ENCODE measurements around the gene PHACTR4. TPM values are rescaled to one million over a fixed set of nuclear protein-coding genes. Genes with fewer than 3 reads are reported as not detected.
"Not testable (repeated sequence)": the region's sequence is repeated elsewhere in the genome, so short reads cannot be mapped to it uniquely, and the experiment has no call there.

PHACTR4 gene
- total RNA-seq, 1 experiment from 2014 or later = 7.5 TPM

GRCh38 chr1:28520796-28521195 lies 151.3 kb downstream of the PHACTR4 start:
- DNase-seq (ENCODE audit: low spot score) = not testable (repeated sequence)

- no peak for DNase-seq (ENCODE audit: low spot score)
Observed at GRCh38 chr1:28521502-28522164, 152.1 kb downstream of the PHACTR4 start.

- not testable (repeated sequence) for DNase-seq (ENCODE audit: low spot score)
Observed at GRCh38 chr1:28522537-28522936, 153.0 kb downstream of the PHACTR4 start.

GRCh38 chr1:28525002-28525642 lies 155.6 kb downstream of the PHACTR4 start:
- not testable (repeated sequence) for DNase-seq (ENCODE audit: low spot score)

GRCh38 chr1:28526886-28527285 lies 157.3 kb downstream of the PHACTR4 start:
- DNase-seq (ENCODE audit: low spot score) = peak; percentile 87

- DNase-seq (ENCODE audit: low spot score) = no peak
Observed at GRCh38 chr1:28530456-28530855, 160.9 kb downstream of the PHACTR4 start.

GRCh38 chr1:28534671-28535070 lies 165.1 kb downstream of the PHACTR4 start:
- DNase-seq (ENCODE audit: low spot score) = no peak

GRCh38 chr1:28535180-28535579 lies 165.6 kb downstream of the PHACTR4 start:
- DNase-seq (ENCODE audit: low spot score) = no peak

GRCh38 chr1:28537457-28538199 lies 168.1 kb downstream of the PHACTR4 start:
- no peak for DNase-seq (ENCODE audit: low spot score)

GRCh38 chr1:28538286-28538685 lies 168.7 kb downstream of the PHACTR4 start:
- DNase-seq (ENCODE audit: low spot score) = no peak

- DNase-seq (ENCODE audit: low spot score) = no peak
Observed at GRCh38 chr1:28540651-28541050, 171.1 kb downstream of the PHACTR4 start.

- not testable (repeated sequence) for DNase-seq (ENCODE audit: low spot score)
Observed at GRCh38 chr1:28541414-28542015, 172.0 kb downstream of the PHACTR4 start.

GRCh38 chr1:28545246-28545628 lies 175.7 kb downstream of the PHACTR4 start:
- DNase-seq (ENCODE audit: low spot score) = no peak

- DNase-seq (ENCODE audit: low spot score) = no peak
Observed at GRCh38 chr1:28548318-28548717, 178.8 kb downstream of the PHACTR4 start.

Small RNAs within 50 kb of the gene (small RNA-seq; reads per million reads assigned to genes)
- gene RF00019 = not detected
- not detected for gene RNU6ATAC27P
- not detected for gene SNORA73A
- gene SNORA73B = 48.5 reads per million, percentile 95 among the genes with 10 or more reads in this experiment

Other genes starting within 250 kb of the PHACTR4 start
- 0.52 and 0.56 TPM in 2 replicates for gene PTAFR, start 193.1 kb upstream of the PHACTR4 start, total RNA-seq (2014; rRNA removed; shearing (Covaris generic))
- 29.3 and 31.7 TPM in 2 replicates for gene DNAJC8, start 136.7 kb upstream of the PHACTR4 start, total RNA-seq (2014; rRNA removed; shearing (Covaris generic))
- 542 and 583 TPM in 2 replicates for gene ATP5IF1, start 133.6 kb upstream of the PHACTR4 start, total RNA-seq (2014; rRNA removed; shearing (Covaris generic))
- 15.1 and 19.3 TPM in 2 replicates for gene SESN2, start 110.2 kb upstream of the PHACTR4 start, total RNA-seq (2014; rRNA removed; shearing (Covaris generic))
- gene MED18, start 40.7 kb upstream of the PHACTR4 start, total RNA-seq (2014; rRNA removed; shearing (Covaris generic)) = 9.6 TPM in 2 replicates
- 131 and 136 TPM in 2 replicates for gene RCC1, start 136.3 kb downstream of the PHACTR4 start, total RNA-seq (2014; rRNA removed; shearing (Covaris generic))
- gene TRNAU1AP, start 183.3 kb downstream of the PHACTR4 start, total RNA-seq (2014; rRNA removed; shearing (Covaris generic)) = 22.0 and 23.9 TPM in 2 replicates
- gene RAB42, start 222.5 kb downstream of the PHACTR4 start, total RNA-seq (2014; rRNA removed; shearing (Covaris generic)) = 0.81 and 0.97 TPM in 2 replicates

Data from HT-29 (cell line).